ENCODE measurements around the gene RHEB. TPM values are rescaled to one million over a fixed set of nuclear protein-coding genes. Genes with fewer than 3 reads are reported as not detected.

Gene RHEB
- total and polyA plus RNA-seq, 2 donors (not counting 3 experiments of a cell fraction or from before 2014, with no cell fraction given): 59.4 to 108 TPM

GRCh38 chr7:151542606-151543130 is 23.0 kb upstream of the RHEB start:
- Histone ChIP-seq H3K9me1 (replicated peaks; ENCODE audit: control insufficient read depth, extremely low read depth, insufficient read depth, low read length) (no peaks in the 10 kb centered on the region), H4K20me1 (replicated peaks; ENCODE audit: control insufficient read depth, extremely low read depth, insufficient read depth, low read length) (no peaks in the 10 kb centered on the region), H3K79me2 (ENCODE audit: control insufficient read depth, insufficient read depth, low read length) (no peaks in the 10 kb centered on the region), H3K4me1 (ENCODE audit: control insufficient read depth, extremely low read depth, insufficient read depth, low read length) (no peaks in the 10 kb centered on the region), H3K4me2 (ENCODE audit: insufficient read depth, low read length) (no peak overlapping the region), H3K36me3 (ENCODE audit: control insufficient read depth in 2 of 2, extremely low read depth in 1 of 2, insufficient read depth in 2 of 2, low read length in 2 of 2) (no peaks in the 10 kb centered on the region), H3K9ac (replicated peaks; ENCODE audit: extremely low read depth, insufficient read depth, low read length) (no peak overlapping the region), H3K4me3 (replicated peaks in 1 of 3; ENCODE audit: insufficient read depth in 1 of 3, low read depth in 1 of 3, low read length in 3 of 3) (no peak overlapping the region), H2AFZ (ENCODE audit: low read depth, low read length) (no peak overlapping the region), H3K9me3 (replicated peaks; ENCODE audit: control insufficient read depth, insufficient read depth, low read length) (no peaks in the 10 kb centered on the region), H3K27me3 (ENCODE audit: control insufficient read depth in 2 of 2, insufficient read depth in 2 of 2, low read length in 2 of 2) (peaks cover 18 to 27% of the 10 kb centered on the region in 2 experiments), H3K27ac (ENCODE audit: insufficient read depth, low read depth, low read length) (no peak overlapping the region)
- ChIA-PET POLR2A (no interaction called here), CTCF (interaction anchor here (1.3 kb wide), 1 partner anchor 216 kb away, joined by 3 read pairs; no protein-coding TSS in a partner anchor)
- FAIRE-seq: no peak
- TF ChIP-seq JUN (IDR thresholded peaks at IDR 0.05; ENCODE audit: borderline replicate concordance, insufficient read depth, insufficient read length, low read depth) (no peak), MYC (IDR thresholded peaks at IDR 0.05; ENCODE audit: low read depth, low read length) (no peak), POLR2A (IDR thresholded peaks at IDR 0.05; ENCODE audit: low read depth, low read length) (no peak), EZH2 (IDR thresholded peaks at IDR 0.05; ENCODE audit: borderline replicate concordance, low read depth, low read length, severe bottlenecking) (no peak), GATA2 (IDR thresholded peaks at IDR 0.05; ENCODE audit: insufficient read depth, insufficient read length, low read depth, low read length) (no peak)
- intact Hi-C loops (cut with micrococcal nuclease) (no loop called here), dilution Hi-C loops (cut with MboI; ENCODE audit: extremely low pct_ligation_motif_present, low sequenced_read_pairs) (no loop called here)
- no TSS peak for BruUV-seq (replicated peaks)
- DNase-seq (ENCODE audit: low read depth, low spot score): no peak

DNA sequence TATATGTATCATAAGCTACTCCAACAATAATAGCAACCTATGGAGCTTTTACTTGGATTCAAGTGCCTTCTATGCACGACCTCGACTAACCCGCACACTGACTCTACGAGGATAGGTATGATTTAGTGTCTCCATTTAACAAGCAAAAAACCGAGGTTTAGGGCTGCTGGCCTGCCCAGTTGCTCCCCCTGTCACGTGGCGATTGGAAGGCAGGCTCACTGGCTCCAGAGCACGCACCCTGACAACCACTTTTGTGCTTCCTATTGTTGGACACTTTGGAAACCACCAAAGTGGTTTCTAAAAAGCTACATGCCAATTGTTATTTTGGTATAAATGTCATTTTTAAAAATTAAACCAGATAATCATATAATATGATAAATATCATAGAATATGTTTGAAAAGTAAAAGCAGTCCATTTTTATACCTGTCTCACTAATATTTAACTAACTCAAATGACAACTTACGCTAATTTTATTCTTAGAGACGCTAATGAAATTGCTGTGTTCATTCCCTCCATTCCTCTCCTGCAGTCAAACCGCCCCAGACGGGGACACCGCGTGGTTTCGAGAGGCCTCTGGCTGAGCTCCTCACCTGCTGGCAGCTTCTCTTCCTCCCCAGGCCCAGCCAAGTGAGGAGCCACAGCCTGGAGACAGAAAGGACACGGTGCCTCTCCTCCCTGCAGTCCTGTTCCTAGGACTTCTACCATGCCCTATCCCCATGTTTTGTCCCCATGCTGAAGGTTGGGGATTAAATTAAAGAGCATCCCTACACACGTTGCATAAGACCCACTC is 22.2 kb upstream of the RHEB start:
- no peak for FAIRE-seq
- CTCF ChIA-PET: interaction anchor here (1.2 to 1.3 kb wide), 2 partner anchors 21 to 217 kb away, joined by 3 to 4 read pairs; no protein-coding TSS in a partner anchor
- BruUV-seq (replicated peaks): no TSS peak

More for the DNA sequence above, 22.2 kb upstream of the RHEB start:
- no peak for TF ChIP-seq MYC (IDR thresholded peaks at IDR 0.05; ENCODE audit: low read depth, low read length)
- TF ChIP-seq POLR2AphosphoS5 (IDR thresholded peaks at IDR 0.05; ENCODE audit: insufficient read depth, low read depth, low read length): no peak
- no peak for TF ChIP-seq JUN (IDR thresholded peaks at IDR 0.05; ENCODE audit: borderline replicate concordance, insufficient read depth, insufficient read length, low read depth)
- TF ChIP-seq POLR2A (IDR thresholded peaks at IDR 0.05; ENCODE audit: low read depth, low read length): no peak
- TF ChIP-seq CTCF (IDR thresholded peaks at IDR 0.05; ENCODE audit: extremely low read depth in 1 of 2, insufficient read depth in 1 of 2, low read depth in 1 of 2, low read length in 2 of 2): no peak
- TF ChIP-seq, protein P1, sequence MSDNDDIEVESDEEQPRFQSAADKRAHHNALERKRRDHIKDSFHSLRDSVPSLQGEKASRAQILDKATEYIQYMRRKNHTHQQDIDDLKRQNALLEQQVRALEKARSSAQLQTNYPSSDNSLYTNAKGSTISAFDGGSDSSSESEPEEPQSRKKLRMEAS (IDR thresholded peaks at IDR 0.05; ENCODE audit: insufficient read depth, insufficient read length): no peak
- no peak for TF ChIP-seq GATA2 (IDR thresholded peaks at IDR 0.05; ENCODE audit: insufficient read depth, insufficient read length, low read depth, low read length)
- no peak for TF ChIP-seq EZH2 (IDR thresholded peaks at IDR 0.05; ENCODE audit: borderline replicate concordance, low read depth, low read length, severe bottlenecking)
- no peak for TF ChIP-seq FOS (IDR thresholded peaks at IDR 0.05; ENCODE audit: borderline replicate concordance, insufficient read depth, low read length)
- H3K9ac ChIP-seq (replicated peaks; ENCODE audit: extremely low read depth, insufficient read depth, low read length): no peak overlapping the region
- peaks cover 18 to 27% of the 10 kb centered on the region in 2 experiments for H3K27me3 ChIP-seq (ENCODE audit: control insufficient read depth in 2 of 2, insufficient read depth in 2 of 2, low read length in 2 of 2)
- H3K36me3 ChIP-seq (ENCODE audit: control insufficient read depth in 2 of 2, extremely low read depth in 1 of 2, insufficient read depth in 2 of 2, low read length in 2 of 2): no peaks in the 10 kb centered on the region
- H3K79me2 ChIP-seq (ENCODE audit: control insufficient read depth, insufficient read depth, low read length): no peaks in the 10 kb centered on the region
- no peaks in the 10 kb centered on the region for H4K20me1 ChIP-seq (replicated peaks; ENCODE audit: control insufficient read depth, extremely low read depth, insufficient read depth, low read length)
- no peaks in the 10 kb centered on the region for H3K9me3 ChIP-seq (replicated peaks; ENCODE audit: control insufficient read depth, insufficient read depth, low read length)
- DNase-seq (ENCODE audit: low read depth, low spot score): no peak
- H2AFZ ChIP-seq (ENCODE audit: low read depth, low read length): no peak overlapping the region
- POLR2A ChIA-PET: no interaction called here
- H3K27ac ChIP-seq (ENCODE audit: insufficient read depth, low read depth, low read length): no peak overlapping the region
- no peak overlapping the region for H3K4me3 ChIP-seq (replicated peaks in 1 of 3; ENCODE audit: insufficient read depth in 1 of 3, low read depth in 1 of 3, low read length in 3 of 3)
- H3K4me1 ChIP-seq (ENCODE audit: control insufficient read depth, extremely low read depth, insufficient read depth, low read length): no peaks in the 10 kb centered on the region
- no peak overlapping the region for H3K4me2 ChIP-seq (ENCODE audit: insufficient read depth, low read length)
- H3K9me1 ChIP-seq (replicated peaks; ENCODE audit: control insufficient read depth, extremely low read depth, insufficient read depth, low read length): no peaks in the 10 kb centered on the region
- dilution Hi-C loops (cut with MboI; ENCODE audit: extremely low pct_ligation_motif_present, low sequenced_read_pairs) (no loop called here), intact Hi-C loops (cut with micrococcal nuclease) (no loop called here)

Data from endothelial cell of umbilical vein (primary cell).